GM19099 (cell line): ENCODE measurements around the gene HYLS1.

Experiments used
- POLR2A ChIP-seq: IDR thresholded peaks from 3 replicates; pipeline ENCODE4 v1.6.1; 2011; ENCODE audit warnings: low read depth; ENCODE audit not compliant: insufficient read length; ENCODE audit errors: extremely low read depth

The HYLS1 gene

GRCh38 chr11:125950178-125950490 lies 62.7 kb downstream of the HYLS1 start:
- no peak for TF ChIP-seq POLR2A
